ENCODE results near the gene ETNPPL. TPM values are rescaled to one million over a fixed set of nuclear protein-coding genes. Genes with fewer than 3 reads are reported as not detected.

ETNPPL gene
- total RNA-seq, 4 donors from 2014 or later = 0.56 to 1.3 TPM; not detected in 2

DNA sequence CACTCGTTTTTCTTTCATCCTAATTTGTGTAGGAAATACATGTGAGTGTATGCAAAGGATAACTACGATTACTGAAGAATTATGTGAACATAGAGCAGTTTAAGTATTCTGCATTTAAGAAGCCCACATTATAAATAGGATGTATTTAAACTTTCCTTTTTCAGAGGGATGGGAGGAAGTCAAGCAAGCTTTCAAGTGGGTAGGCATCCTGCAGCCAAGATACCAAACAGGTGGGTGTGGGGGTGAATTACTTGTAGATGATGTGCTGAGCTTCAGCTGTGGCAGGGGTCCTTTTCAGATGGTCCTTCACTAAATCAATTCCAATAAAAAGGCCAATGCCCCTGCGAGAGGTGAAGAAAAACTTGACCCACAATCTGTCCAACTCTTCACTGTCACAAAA, 16.3 kb downstream of the ETNPPL start:
- WGBS, 2 donors = 84 to 87% methylated on average over 3 of the region's 3 CpGs
- Histone ChIP-seq H3K36me3 (no peaks in the 10 kb centered on the region), H3K27ac (no peak overlapping the region), H3K9me3 (no peaks in the 10 kb centered on the region), H3K27me3 (no peaks in the 10 kb centered on the region), H3K4me3 (replicated peaks in 1 of 3) (no peak overlapping the region), H3K4me1 (no peaks in the 10 kb centered on the region)
- intact Hi-C loops (cut with DNase I) = no loop called here
- TF ChIP-seq, protein P1, sequence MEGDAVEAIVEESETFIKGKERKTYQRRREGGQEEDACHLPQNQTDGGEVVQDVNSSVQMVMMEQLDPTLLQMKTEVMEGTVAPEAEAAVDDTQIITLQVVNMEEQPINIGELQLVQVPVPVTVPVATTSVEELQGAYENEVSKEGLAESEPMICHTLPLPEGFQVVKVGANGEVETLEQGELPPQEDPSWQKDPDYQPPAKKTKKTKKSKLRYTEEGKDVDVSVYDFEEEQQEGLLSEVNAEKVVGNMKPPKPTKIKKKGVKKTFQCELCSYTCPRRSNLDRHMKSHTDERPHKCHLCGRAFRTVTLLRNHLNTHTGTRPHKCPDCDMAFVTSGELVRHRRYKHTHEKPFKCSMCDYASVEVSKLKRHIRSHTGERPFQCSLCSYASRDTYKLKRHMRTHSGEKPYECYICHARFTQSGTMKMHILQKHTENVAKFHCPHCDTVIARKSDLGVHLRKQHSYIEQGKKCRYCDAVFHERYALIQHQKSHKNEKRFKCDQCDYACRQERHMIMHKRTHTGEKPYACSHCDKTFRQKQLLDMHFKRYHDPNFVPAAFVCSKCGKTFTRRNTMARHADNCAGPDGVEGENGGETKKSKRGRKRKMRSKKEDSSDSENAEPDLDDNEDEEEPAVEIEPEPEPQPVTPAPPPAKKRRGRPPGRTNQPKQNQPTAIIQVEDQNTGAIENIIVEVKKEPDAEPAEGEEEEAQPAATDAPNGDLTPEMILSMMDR (IDR thresholded peaks at IDR 0.05) = no peak
- no peak for TF ChIP-seq POLR2A (IDR thresholded peaks at IDR 0.05)
- DNase-seq = no peak

DNA sequence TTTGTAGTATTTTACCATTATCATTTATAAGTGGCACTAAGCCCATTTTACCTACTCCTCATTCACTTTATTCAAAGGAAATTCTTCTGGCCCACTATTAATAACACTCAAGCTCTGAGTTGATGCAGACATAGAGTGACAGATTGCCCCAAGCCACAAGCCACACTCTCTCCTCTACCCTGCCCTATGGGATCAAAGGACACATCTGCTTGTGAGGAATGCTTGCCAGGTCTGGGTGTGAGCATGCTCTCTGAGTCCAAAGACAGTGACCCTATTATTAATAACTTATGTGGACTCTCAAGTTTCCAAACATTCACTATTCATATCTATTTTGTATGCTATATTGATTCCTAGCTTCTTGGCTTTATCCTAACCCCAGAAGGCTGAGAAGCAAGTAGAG, 18.5 kb downstream of the ETNPPL start:
- TF ChIP-seq POLR2A (IDR thresholded peaks at IDR 0.05) = no peak
- TF ChIP-seq, protein P1 (IDR thresholded peaks at IDR 0.05) = no peak
- intact Hi-C loops (cut with DNase I) = no loop called here
- H3K27me3 ChIP-seq = no peaks in the 10 kb centered on the region
- no peak overlapping the region for H3K27ac ChIP-seq
- H3K36me3 ChIP-seq = no peaks in the 10 kb centered on the region
- no peaks in the 10 kb centered on the region for H3K4me1 ChIP-seq
- H3K9me3 ChIP-seq = no peaks in the 10 kb centered on the region
- DNase-seq = no peak
- no peak overlapping the region for H3K4me3 ChIP-seq (replicated peaks in 1 of 3)

DNA sequence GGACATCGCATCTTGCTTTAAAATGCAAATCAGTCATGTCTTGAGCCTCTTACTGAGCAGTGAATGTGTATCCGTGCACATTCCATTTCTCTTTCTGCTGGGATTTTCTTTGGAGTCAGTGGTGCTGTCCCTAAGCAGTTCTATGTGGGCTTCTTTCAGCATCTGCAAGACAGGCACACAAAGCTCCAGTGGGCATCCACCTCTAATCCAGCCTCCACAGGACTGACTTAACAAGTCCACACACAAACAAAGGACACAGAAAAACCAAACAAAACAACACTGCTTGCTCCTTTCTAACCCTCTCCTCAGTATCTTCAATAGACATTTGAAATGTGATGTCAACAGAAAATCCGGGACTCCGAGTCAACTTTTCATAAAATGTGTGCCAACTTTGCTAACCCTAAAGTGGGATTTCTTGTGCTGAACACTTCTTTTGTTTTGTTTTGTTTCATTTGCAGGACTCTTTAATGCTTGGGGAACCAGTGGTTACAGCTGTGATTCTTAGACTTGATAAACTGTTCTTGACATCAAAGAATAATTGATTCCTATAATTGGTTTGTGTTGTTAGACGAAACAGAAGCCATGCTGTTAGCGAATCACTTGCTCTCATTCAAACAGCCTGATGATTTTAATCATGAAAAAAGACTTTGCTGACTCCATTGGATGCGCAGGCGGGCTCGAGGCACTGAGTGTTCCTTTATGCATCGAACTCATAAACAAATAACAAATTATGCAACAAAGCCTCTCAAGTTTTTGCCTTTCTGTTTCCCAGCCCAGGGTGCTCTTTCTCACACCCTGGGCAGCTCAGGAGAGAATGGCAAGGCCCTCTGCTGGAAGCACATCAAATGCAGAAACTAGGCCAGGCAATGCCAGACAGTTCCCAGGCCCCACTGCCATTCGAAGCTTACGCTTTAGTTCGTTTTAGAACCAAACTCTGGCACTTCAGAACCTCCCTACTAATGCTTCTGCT, 20.1 kb downstream of the ETNPPL start:
- H3K4me3 ChIP-seq (replicated peaks in 1 of 3) = no peak overlapping the region
- WGBS, 2 donors = 71 to 76% methylated on average over 13 of the region's 13 CpGs

DNA sequence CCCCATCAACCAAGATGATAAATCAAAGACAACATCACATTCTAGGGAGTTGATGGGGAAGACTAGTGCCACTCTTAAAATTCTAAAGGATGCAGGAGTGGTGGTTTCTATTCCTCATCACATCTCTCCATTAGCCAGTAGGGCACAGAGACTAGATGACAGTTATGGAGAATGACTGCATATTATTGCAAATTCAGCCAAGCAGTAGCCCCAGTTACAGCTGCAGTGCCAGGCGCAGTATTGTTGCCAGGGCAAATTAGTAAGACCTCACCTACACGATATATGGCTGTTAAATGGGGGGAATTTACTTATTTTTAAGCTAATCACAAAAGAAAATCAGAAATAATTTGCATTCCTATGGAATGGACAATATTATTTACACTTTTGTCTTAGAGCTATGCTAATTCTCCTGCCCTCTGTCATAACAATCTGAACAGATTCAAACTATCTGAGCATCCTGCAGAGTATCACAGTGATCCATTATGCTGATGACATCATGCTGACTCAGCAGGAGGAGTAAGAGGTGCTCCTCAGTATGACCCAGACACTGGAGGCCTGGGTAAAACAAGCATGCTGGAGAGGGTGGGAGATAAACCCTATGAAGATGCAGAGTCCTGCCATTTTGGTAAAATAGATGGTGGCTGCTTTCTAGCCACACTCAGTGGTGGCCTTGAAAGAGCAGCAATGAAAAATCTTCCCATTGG, 24.7 kb downstream of the ETNPPL start:
- no peak for TF ChIP-seq POLR2A (IDR thresholded peaks at IDR 0.05)
- TF ChIP-seq, protein P1 (IDR thresholded peaks at IDR 0.05) = no peak
- H3K9me3 ChIP-seq = no peaks in the 10 kb centered on the region
- no peak for DNase-seq
- H3K4me3 ChIP-seq (replicated peaks in 1 of 3) = no peak overlapping the region
- intact Hi-C loops (cut with DNase I) = no loop called here
- no peaks in the 10 kb centered on the region for H3K36me3 ChIP-seq
- H3K4me1 ChIP-seq = no peaks in the 10 kb centered on the region
- 93 to 97% methylated on average over 2 of the region's 2 CpGs for WGBS, 2 donors
- H3K27me3 ChIP-seq = no peaks in the 10 kb centered on the region
- no peak overlapping the region for H3K27ac ChIP-seq

More for the DNA sequence above, 20.1 kb downstream of the ETNPPL start:
- TF ChIP-seq, protein P1 (IDR thresholded peaks at IDR 0.05) = no peak
- no peak for TF ChIP-seq POLR2A (IDR thresholded peaks at IDR 0.05)
- Histone ChIP-seq H3K9me3 (no peaks in the 10 kb centered on the region), H3K36me3 (no peaks in the 10 kb centered on the region), H3K27me3 (no peaks in the 10 kb centered on the region), H3K27ac (no peak overlapping the region), H3K4me1 (no peaks in the 10 kb centered on the region)
- no peak for DNase-seq
- intact Hi-C loops (cut with DNase I) = no loop called here

DNA sequence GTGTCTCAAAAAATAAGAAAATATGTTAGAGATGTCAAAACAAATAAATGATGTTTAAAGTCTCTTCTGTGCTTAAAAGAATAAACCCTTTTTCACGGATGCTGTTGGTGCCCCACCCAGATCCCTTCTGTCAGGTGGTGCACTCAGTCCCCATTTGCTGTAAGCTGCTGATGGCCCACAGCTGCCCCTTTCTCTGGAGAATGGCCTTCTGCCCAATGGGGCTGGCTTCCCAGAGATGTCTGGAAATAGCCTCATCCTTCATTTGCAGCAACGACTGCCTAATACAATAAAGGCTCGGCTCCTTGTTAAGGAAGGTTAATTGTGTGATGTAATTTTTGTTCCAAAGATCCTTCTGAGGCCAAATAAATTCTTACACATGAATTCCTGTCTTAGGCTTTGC, 31.8 kb downstream of the ETNPPL start:
- no peaks in the 10 kb centered on the region for H3K27me3 ChIP-seq
- 73 to 74% methylated on average over 3 of the region's 3 CpGs for WGBS, 2 donors

More for the DNA sequence above, 31.8 kb downstream of the ETNPPL start:
- no peaks in the 10 kb centered on the region for H3K9me3 ChIP-seq
- no peak overlapping the region for H3K27ac ChIP-seq
- DNase-seq = no peak
- no peak overlapping the region for H3K4me3 ChIP-seq (replicated peaks in 1 of 3)
- H3K36me3 ChIP-seq = no peaks in the 10 kb centered on the region
- intact Hi-C loops (cut with DNase I) = no loop called here
- no peaks in the 10 kb centered on the region for H3K4me1 ChIP-seq
- no peak for TF ChIP-seq POLR2A (IDR thresholded peaks at IDR 0.05)
- TF ChIP-seq, protein P1 (IDR thresholded peaks at IDR 0.05) = no peak
